Neural progenitor cell (in vitro differentiated cells): Measurements from ENCODE around the gene C16orf86.

ENCODE experiments used
- EZH2 ChIP-seq: fragments of 200-600 bp; sonication (generic); IDR thresholded peaks from 2 replicates; pipeline ENCODE4 v1.6.1; 2017; ENCODE audit warnings: antibody characterized with exemption, mild to moderate bottlenecking, moderate library complexity
- EZH2phosphoT487 ChIP-seq: fragments of 200-600 bp; sonication (generic); IDR thresholded peaks from 2 replicates; pipeline ENCODE4 v1.6.1; 2017; ENCODE audit warnings: antibody characterized with exemption
- TF ChIP-seq, protein P1 (sequence below): fragments of 200-600 bp; sonication (generic); IDR thresholded peaks from 2 replicates; pipeline ENCODE4 v1.5.1; 2017; ENCODE audit warnings: antibody characterized with exemption, mild to moderate bottlenecking

DNA sequence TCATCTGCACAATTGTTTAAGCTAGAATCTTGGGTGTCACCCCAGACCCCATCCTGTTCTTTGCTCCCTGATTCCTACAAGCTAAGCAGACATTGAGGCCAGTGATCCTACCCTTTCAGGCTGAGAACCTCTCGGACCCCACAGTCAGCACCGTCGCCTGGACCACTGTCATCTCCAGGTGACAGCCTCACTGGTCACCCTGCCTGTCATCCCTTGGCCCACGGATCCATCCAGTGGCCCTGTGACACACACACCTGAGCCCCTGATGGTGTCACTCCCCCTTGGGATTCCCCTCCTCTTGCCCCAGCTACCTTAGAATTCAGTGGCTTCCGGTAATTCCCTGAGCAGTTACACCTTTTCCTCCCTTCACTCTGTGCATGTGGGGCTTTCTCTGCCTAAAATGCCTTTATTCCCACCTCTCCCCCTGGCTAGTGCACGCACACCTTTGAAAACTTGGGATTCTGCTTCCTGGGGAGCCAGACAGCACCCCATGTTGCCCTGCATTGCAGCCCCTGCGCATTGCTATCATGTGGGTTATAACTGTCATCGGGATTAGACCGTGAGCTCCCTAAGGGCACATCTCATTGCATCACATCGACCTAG is 3.0 kb downstream of the C16orf86 start:
- TF ChIP-seq, protein P1, sequence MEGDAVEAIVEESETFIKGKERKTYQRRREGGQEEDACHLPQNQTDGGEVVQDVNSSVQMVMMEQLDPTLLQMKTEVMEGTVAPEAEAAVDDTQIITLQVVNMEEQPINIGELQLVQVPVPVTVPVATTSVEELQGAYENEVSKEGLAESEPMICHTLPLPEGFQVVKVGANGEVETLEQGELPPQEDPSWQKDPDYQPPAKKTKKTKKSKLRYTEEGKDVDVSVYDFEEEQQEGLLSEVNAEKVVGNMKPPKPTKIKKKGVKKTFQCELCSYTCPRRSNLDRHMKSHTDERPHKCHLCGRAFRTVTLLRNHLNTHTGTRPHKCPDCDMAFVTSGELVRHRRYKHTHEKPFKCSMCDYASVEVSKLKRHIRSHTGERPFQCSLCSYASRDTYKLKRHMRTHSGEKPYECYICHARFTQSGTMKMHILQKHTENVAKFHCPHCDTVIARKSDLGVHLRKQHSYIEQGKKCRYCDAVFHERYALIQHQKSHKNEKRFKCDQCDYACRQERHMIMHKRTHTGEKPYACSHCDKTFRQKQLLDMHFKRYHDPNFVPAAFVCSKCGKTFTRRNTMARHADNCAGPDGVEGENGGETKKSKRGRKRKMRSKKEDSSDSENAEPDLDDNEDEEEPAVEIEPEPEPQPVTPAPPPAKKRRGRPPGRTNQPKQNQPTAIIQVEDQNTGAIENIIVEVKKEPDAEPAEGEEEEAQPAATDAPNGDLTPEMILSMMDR: no peak
- TF ChIP-seq EZH2 (no peak), EZH2phosphoT487 (no peak)
